ENCODE measurements around the gene BCKDHB. TPM values are rescaled to one million over a fixed set of nuclear protein-coding genes. Genes with fewer than 3 reads are reported as not detected.
"Not testable (repeated sequence)": the region's sequence is repeated elsewhere in the genome, so short reads cannot be mapped to it uniquely, and the experiment has no call there.

The BCKDHB gene
- total and polyA plus RNA-seq, 10 donors, result 6.3 to 16.4 (median 11.0) TPM

DNA sequence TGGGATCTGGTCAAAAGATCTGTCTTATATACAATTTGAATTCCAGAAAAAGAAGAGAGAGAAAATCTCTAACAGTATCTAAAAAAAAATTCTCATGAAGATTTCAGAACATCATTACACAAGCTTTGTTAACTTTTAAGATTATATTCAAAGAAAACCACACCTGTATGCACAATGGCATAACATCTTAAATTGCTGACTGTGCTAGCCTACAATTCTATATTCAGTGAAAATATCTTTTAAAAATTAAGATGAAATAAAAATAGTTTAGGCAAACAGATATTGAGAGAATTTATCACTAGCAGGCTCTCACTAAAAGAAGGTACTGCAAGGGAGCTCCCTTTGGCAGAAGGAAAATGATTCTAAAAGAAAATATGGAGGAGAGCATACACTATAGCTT lies 100.3 kb downstream of the BCKDHB start:
- H3K36me3 ChIP-seq, result peaks cover 0 to 35% (median 3%) of the 10 kb centered on the region in 6 donors
- H3K4me1 ChIP-seq, result no peaks in the 10 kb centered on the region
- H3K27ac ChIP-seq, result no peak overlapping the region
- intact Hi-C loops (cut with DNase I; ENCODE audit: low total_unique reads), result no loop called here
- no peak overlapping the region for H3K4me3 ChIP-seq
- no peaks in the 10 kb centered on the region for H3K27me3 ChIP-seq (replicated peaks in 1 of 7)
- H3K9me3 ChIP-seq, result no peaks in the 10 kb centered on the region
- no peak for TF ChIP-seq POLR2AphosphoS5 (IDR thresholded peaks at IDR 0.05)
- TF ChIP-seq POLR2A (IDR thresholded peaks at IDR 0.05), result no peak
- TF ChIP-seq, protein P1, sequence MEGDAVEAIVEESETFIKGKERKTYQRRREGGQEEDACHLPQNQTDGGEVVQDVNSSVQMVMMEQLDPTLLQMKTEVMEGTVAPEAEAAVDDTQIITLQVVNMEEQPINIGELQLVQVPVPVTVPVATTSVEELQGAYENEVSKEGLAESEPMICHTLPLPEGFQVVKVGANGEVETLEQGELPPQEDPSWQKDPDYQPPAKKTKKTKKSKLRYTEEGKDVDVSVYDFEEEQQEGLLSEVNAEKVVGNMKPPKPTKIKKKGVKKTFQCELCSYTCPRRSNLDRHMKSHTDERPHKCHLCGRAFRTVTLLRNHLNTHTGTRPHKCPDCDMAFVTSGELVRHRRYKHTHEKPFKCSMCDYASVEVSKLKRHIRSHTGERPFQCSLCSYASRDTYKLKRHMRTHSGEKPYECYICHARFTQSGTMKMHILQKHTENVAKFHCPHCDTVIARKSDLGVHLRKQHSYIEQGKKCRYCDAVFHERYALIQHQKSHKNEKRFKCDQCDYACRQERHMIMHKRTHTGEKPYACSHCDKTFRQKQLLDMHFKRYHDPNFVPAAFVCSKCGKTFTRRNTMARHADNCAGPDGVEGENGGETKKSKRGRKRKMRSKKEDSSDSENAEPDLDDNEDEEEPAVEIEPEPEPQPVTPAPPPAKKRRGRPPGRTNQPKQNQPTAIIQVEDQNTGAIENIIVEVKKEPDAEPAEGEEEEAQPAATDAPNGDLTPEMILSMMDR (IDR thresholded peaks at IDR 0.05 in 8 of 11, conservative IDR thresholded peaks at IDR 0.05 in 3 of 11), result no peak
- no peak for DNase-seq

DNA sequence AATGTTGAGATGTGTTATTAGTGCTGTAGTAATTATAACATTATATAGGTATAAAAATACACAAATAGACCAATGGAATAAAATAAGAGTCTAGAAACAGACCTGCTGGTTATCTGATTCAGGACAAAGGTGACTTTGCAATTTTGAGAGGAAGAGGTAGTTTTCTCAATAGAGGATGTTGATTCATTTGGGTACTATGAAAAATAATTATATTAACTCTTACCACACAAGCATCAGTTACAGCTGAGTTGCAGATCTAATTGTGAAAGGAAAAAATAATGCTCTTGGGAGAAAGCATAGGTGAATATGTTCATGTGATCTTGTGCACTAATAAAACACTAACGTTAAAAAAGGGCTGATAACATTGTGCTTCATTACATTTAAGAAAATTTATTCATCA lies 103.0 kb downstream of the BCKDHB start:
- Histone ChIP-seq H3K36me3 (peaks cover 0 to 10% (median under 1%) of the 10 kb centered on the region in 6 donors), H3K9me3 (no peaks in the 10 kb centered on the region), H3K4me1 (peaks cover 0 to 1% (median 0%) of the 10 kb centered on the region in 6 donors), H3K4me3 (no peak overlapping the region), H3K27me3 (replicated peaks in 1 of 7) (no peaks in the 10 kb centered on the region), H3K27ac (no peak overlapping the region)
- no peak for DNase-seq
- 50 to 81% (median 61%) methylated on average over 1 of the region's 1 CpG for WGBS, 5 donors
- TF ChIP-seq, protein P1 (IDR thresholded peaks at IDR 0.05 in 8 of 11, conservative IDR thresholded peaks at IDR 0.05 in 3 of 11), result no peak
- TF ChIP-seq POLR2A (IDR thresholded peaks at IDR 0.05), result no peak
- TF ChIP-seq POLR2AphosphoS5 (IDR thresholded peaks at IDR 0.05), result no peak
- intact Hi-C loops (cut with DNase I; ENCODE audit: low total_unique reads), result no loop called here

- Histone ChIP-seq H3K4me1 (peaks cover 0 to 8% (median 2%) of the 10 kb centered on the region in 6 donors), H3K9me3 (no peaks in the 10 kb centered on the region), H3K27me3 (replicated peaks in 1 of 7) (no peaks in the 10 kb centered on the region), H3K4me3 (no peak overlapping the region), H3K36me3 (no peaks in the 10 kb centered on the region), H3K27ac (no peak overlapping the region)
- intact Hi-C loops (cut with DNase I; ENCODE audit: low total_unique reads), result no loop called here
- 50 to 84% (median 70%) methylated on average over 3 of the region's 3 CpGs for WGBS, 5 donors
- DNase-seq, result no peak
- no peak for TF ChIP-seq POLR2AphosphoS5 (IDR thresholded peaks at IDR 0.05)
- no peak for TF ChIP-seq POLR2A (IDR thresholded peaks at IDR 0.05)
- TF ChIP-seq, protein P1 (IDR thresholded peaks at IDR 0.05 in 8 of 11, conservative IDR thresholded peaks at IDR 0.05 in 3 of 11), result no peak
These were observed 104.1 kb downstream of the BCKDHB start for GRCh38 chr6:80210618-80211017.

GRCh38 chr6:80211286-80211685 lies 104.8 kb downstream of the BCKDHB start:
- no peak for DNase-seq
- no peak overlapping the region for H3K27ac ChIP-seq
- TF ChIP-seq POLR2A (IDR thresholded peaks at IDR 0.05), result no peak
- no peak for TF ChIP-seq POLR2AphosphoS5 (IDR thresholded peaks at IDR 0.05)
- TF ChIP-seq, protein P1 (IDR thresholded peaks at IDR 0.05 in 8 of 11, conservative IDR thresholded peaks at IDR 0.05 in 3 of 11), result no peak
- WGBS, 5 donors, result 85 to 95% (median 92%) methylated on average over 3 of the region's 3 CpGs
- peaks cover 0 to 8% (median 2%) of the 10 kb centered on the region in 6 donors for H3K4me1 ChIP-seq
- H3K36me3 ChIP-seq, result no peaks in the 10 kb centered on the region
- H3K9me3 ChIP-seq, result no peaks in the 10 kb centered on the region
- H3K27me3 ChIP-seq (replicated peaks in 1 of 7), result no peaks in the 10 kb centered on the region
- intact Hi-C loops (cut with DNase I; ENCODE audit: low total_unique reads), result no loop called here
- H3K4me3 ChIP-seq, result no peak overlapping the region

DNA sequence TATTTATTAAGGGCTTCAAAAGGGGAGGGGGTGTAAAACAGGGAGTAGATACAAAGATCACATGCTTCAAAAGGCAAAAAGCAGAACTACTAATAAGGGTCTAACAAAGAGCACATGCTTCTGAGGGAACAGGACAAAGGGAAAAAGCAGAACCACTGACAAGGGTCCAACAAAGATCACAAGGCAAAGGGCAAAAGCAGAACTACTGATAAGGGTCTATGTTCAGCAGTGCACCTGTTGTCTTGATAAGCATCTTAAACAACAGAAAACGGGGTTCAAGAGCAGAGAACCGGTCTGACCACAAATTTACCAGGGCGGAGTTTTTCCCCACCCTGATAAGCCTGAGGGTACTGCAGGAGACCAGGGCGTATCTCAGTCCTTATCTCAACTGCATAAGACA lies 105.4 kb downstream of the BCKDHB start:
- H3K27ac ChIP-seq; H3K9me3 ChIP-seq; H3K4me1 ChIP-seq; H3K4me3 ChIP-seq; H3K36me3 ChIP-seq; DNase-seq; H3K27me3 ChIP-seq (replicated peaks in 1 of 7); intact Hi-C loops (cut with DNase I; ENCODE audit: low total_unique reads): not testable (repeated sequence)
- WGBS, 5 donors, result 59 to 75% (median 69%) methylated on average over 4 of the region's 4 CpGs
